Measurements from ENCODE around the gene MISP. TPM values are rescaled to one million over a fixed set of nuclear protein-coding genes. Genes with fewer than 3 reads are reported as not detected.

The MISP gene
- total RNA-seq, 4 donors from 2014 or later: not detected

GRCh38 chr19:802498-803098 is 51.7 kb downstream of the MISP start:
- TF ChIP-seq, protein P1, sequence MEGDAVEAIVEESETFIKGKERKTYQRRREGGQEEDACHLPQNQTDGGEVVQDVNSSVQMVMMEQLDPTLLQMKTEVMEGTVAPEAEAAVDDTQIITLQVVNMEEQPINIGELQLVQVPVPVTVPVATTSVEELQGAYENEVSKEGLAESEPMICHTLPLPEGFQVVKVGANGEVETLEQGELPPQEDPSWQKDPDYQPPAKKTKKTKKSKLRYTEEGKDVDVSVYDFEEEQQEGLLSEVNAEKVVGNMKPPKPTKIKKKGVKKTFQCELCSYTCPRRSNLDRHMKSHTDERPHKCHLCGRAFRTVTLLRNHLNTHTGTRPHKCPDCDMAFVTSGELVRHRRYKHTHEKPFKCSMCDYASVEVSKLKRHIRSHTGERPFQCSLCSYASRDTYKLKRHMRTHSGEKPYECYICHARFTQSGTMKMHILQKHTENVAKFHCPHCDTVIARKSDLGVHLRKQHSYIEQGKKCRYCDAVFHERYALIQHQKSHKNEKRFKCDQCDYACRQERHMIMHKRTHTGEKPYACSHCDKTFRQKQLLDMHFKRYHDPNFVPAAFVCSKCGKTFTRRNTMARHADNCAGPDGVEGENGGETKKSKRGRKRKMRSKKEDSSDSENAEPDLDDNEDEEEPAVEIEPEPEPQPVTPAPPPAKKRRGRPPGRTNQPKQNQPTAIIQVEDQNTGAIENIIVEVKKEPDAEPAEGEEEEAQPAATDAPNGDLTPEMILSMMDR (IDR thresholded peaks at IDR 0.05; ENCODE audit: low read depth): no peak

- TF ChIP-seq, protein P1 (IDR thresholded peaks at IDR 0.05; ENCODE audit: low read depth): no peak
Measured at GRCh38 chr19:803099-803561, 52.2 kb downstream of the MISP start.

DNA sequence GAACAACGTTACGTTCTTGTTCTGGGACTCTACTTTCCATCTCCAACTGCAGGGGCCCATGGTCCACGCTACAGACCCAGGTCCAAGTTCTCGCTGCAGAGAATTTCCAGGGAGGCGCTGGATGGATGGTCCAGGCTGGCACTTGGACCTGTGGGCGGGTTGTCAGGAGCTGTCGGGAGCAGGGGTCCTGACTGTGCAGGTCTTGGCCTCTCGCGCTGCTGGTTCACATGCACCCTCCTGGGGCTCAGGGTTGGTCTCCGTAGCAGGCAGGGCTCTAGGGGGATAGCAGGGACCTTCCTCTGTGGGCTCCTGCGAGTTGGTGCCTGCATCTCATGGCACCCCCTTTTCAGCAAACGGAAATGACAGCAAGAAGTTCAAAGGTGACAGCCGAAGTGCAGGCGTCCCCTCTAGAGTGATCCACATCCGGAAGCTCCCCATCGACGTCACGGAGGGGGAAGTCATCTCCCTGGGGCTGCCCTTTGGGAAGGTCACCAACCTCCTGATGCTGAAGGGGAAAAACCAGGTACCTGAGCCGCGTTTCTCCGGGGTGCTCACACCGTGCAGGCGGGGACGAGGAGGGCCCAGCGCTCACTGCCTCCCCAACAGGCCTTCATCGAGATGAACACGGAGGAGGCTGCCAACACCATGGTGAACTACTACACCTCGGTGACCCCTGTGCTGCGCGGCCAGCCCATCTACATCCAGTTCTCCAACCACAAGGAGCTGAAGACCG is 52.9 kb downstream of the MISP start:
- TF ChIP-seq, protein P1 (IDR thresholded peaks at IDR 0.05; ENCODE audit: low read depth): no peak

DNA sequence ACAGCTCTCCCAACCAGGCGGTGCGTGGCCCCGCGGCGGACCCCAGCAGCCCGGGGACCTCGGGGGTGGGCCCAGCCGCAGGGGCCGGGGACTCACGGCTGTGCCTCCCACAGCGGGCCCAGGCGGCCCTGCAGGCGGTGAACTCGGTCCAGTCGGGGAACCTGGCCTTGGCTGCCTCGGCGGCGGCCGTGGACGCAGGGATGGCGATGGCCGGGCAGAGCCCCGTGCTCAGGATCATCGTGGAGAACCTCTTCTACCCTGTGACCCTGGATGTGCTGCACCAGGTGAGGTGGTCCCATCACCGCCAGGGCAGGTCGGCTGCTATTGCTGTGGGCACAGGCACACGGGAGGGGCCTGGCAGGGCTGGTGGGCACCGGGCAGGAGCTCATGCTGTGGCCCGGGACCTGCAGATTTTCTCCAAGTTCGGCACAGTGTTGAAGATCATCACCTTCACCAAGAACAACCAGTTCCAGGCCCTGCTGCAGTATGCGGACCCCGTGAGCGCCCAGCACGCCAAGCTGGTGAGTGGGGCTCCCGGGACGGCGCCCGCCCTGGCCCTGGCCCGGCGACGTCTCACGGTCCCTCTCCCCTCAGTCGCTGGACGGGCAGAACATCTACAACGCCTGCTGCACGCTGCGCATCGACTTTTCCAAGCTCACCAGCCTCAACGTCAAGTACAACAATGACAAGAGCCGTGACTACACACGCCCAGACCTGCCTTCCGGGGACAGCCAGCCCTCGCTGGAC is 53.7 kb downstream of the MISP start:
- TF ChIP-seq, protein P1 (IDR thresholded peaks at IDR 0.05; ENCODE audit: low read depth): no peak

GRCh38 chr19:805166-805551 is 54.2 kb downstream of the MISP start:
- TF ChIP-seq, protein P1 (IDR thresholded peaks at IDR 0.05; ENCODE audit: low read depth): no peak

- TF ChIP-seq, protein P1 (IDR thresholded peaks at IDR 0.05; ENCODE audit: low read depth): no peak
Measured at GRCh38 chr19:805600-806550, 55.0 kb downstream of the MISP start.

All from subcutaneous adipose tissue (tissue), 4 donors.